Fibroblast of mammary gland (primary cell): ENCODE measurements around the gene ZNF678.

ENCODE experiments used
- DNase-seq: peaks from one replicate; pipeline ENCODE4 v3.0.0-alpha.2; 2010; ENCODE audit warnings: low read depth
- H3K4me3 ChIP-seq: 2 replicates; pipeline ENCODE4 v1.5.1; 2011; ENCODE audit warnings: low read depth, mild to moderate bottlenecking, low read length, moderate library complexity; ENCODE audit not compliant: control insufficient read depth
- TF ChIP-seq, protein P1 (sequence below): conservative IDR thresholded peaks from 2 replicates; pipeline ENCODE4 v1.5.1; 2011; ENCODE audit warnings: low read depth, low read length, inconsistent platforms; ENCODE audit not compliant: control insufficient read depth, insufficient read depth

Gene ZNF678

DNA sequence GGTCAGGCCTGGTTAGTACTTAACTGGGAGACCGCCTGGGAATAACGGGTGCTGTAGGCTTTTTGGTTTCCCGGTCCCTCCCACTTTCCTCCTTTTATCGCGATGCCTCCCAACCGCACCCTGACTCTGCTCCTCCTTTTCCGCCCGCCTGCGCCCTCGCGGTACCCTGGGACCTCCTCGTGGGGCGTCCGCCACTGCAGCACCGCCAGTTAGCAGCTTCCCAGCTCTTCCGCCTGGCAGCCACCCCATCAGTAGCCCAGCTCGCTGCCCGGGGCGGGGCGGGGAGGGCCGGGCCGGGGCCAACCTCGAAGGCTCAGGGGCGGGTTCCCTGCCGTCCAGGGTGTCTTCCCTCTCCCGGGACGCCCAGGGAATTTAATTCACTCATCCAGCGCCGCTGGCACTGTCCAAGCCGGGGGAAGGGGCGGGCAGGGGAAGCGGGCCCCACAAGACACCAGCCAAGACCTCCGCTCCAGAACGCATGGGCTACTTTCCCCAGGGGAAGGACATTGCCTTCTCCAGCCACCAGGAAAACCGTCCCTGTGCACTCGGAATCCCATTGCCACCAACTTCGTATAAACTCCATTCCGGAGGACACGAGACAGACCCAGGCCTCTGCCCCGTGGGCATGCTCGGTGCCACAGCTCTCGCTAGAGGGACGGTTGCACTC, 2.0 kb upstream of the ZNF678 start:
- peak; percentile 9 for DNase-seq
- no peak overlapping the region for H3K4me3 ChIP-seq
- TF ChIP-seq, protein P1, sequence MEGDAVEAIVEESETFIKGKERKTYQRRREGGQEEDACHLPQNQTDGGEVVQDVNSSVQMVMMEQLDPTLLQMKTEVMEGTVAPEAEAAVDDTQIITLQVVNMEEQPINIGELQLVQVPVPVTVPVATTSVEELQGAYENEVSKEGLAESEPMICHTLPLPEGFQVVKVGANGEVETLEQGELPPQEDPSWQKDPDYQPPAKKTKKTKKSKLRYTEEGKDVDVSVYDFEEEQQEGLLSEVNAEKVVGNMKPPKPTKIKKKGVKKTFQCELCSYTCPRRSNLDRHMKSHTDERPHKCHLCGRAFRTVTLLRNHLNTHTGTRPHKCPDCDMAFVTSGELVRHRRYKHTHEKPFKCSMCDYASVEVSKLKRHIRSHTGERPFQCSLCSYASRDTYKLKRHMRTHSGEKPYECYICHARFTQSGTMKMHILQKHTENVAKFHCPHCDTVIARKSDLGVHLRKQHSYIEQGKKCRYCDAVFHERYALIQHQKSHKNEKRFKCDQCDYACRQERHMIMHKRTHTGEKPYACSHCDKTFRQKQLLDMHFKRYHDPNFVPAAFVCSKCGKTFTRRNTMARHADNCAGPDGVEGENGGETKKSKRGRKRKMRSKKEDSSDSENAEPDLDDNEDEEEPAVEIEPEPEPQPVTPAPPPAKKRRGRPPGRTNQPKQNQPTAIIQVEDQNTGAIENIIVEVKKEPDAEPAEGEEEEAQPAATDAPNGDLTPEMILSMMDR, result no peak

DNA sequence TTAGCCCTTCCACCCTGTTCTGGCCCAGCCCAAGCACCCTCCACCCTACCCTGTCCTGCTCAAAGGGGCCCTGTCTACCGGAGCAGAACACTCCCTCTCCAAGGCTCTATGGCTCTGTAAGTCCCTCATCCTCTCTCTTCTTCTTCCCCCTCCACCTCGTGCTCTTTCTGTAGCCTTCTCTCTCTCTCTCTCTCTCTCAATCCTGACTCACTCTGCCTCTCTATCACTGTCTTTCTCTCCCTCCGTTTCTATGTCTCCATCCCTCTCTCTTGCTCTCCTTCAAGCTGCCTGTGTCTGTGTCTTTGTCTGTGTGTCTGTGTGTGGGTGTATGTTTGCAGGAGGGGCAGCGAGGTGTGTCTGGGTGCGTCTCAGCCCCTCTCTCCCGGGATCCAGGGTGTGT, 1.3 kb upstream of the ZNF678 start:
- no peak overlapping the region for H3K4me3 ChIP-seq
- no peak for DNase-seq
- TF ChIP-seq, protein P1, result no peak

DNA sequence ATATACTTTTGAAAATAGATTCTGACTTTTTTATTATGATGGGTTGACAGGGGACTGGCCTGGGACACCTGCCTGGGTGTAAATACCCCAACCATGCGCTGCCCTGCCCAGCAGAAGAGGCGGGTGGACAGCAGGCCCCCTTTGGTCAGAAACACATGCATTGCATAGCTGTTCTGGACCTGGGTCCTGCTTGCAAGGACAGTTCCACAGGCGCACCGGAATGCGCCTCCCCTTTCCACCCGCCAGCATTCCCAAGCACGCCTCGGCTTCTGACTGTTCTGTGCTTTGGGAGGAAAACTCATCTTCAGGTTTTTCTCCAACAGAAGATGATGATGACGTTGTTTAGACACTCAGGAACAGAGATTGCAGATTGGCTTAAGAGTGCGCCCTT, 428 bp upstream of the ZNF678 start:
- TF ChIP-seq, protein P1, result no peak
- H3K4me3 ChIP-seq, result peak overlapping the region; percentile 88
- DNase-seq, result no peak

DNA sequence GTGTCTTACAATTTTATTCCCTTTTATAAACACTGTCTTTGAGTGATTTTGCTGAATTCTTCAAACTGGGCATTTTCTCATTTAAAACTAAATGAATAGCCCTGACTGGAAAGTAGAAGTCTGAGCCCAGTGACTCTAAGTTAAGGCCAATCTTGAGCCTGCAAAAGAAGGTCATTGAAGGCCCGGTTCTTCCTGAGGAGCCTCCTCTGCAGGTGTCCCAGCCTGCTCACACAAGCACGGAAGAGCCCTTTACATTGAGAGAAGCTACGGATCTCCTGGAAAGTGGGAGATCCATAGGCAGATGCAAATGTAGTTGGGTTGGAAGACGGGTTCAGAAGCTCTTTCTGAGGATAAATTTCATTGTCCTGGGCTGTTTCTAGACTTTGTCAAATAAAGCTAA, 3.9 kb downstream of the ZNF678 start:
- TF ChIP-seq, protein P1, result no peak
- DNase-seq, result no peak
- no peak overlapping the region for H3K4me3 ChIP-seq

DNA sequence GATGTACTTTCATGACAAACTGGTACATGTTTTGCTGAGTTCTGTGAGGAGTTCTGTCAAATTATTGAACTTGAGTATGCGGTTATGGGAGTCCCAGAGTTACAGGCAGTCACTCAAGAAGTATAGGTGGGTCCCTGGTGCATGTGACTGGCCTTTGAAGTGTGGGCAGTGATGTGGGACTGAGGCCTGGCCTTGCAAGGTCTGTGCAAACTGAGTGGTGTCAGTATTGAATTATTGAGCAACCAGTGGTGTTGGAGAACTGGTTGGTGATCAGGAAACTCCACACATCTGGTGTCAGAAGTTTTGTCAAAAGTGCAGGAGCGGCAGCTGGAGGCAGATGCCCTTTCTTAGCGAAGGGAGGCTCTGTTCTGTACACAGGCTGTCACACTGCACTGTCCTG, 5.2 kb downstream of the ZNF678 start:
- H3K4me3 ChIP-seq, result no peak overlapping the region
- TF ChIP-seq, protein P1, result no peak
- DNase-seq, result no peak

DNA sequence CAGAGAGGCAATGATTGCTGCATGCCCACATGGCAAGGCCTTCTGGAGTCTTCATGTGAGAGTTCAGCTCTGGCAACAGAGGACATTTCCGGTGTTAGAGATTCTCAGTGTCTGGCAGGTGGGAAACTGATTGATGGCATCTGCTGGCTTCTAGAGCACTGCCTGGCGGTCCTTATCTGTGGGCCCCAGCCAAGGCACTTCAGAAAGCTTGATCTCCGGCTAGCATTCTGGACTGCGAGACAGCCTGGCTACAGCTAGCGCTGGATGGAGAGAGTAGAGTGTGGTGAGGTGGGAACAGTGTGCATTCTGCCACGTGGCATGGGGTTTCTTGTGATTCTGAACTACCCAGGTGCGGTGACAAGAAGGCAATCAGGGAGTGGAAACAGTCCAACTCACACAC, 9.4 kb downstream of the ZNF678 start:
- TF ChIP-seq, protein P1, result no peak
- H3K4me3 ChIP-seq, result no peak overlapping the region
- no peak for DNase-seq

DNA sequence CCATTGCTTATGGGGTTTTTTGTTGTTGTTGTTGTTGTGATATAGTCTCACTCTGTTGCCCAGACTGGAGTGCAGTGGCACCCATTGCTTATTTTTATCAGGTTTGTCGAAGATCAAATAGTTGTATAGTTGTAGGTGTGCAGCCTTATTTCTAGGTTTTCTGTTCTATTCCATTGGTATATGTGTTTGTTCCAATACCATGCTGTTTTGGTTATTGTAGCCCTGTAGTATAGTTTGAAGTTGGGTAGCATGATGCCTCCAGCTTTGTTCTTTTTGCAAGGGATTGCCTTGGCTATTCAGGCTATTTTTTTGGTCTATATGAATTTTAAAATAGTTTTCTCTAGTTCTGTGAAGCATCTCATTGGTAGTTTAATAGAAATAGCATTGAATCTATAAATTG, 11.6 kb downstream of the ZNF678 start:
- no peak for DNase-seq
- TF ChIP-seq, protein P1, result no peak
- no peak overlapping the region for H3K4me3 ChIP-seq
